Right lobe of liver (tissue), 6 donors: ENCODE results near the gene TMEM240. TPM values are rescaled to one million over a fixed set of nuclear protein-coding genes. Genes with fewer than 3 reads are reported as not detected.

Experiments used
- ATAC-seq, 4 donors: fragments of 200-7000 bp; cut with Tn5 transposase; one replicate each; pipeline ENCODE4 v1.9.1; 2020; ENCODE audit warnings: mild to moderate bottlenecking in 4 of 4, moderate library complexity in 4 of 4
- DNase-seq, 3 donors: peaks; one replicate each; pipeline ENCODE4 v3.0.0-alpha.2; 2020
- H3K27ac ChIP-seq, 3 donors: fragments of 200-600 bp; one replicate each; pipeline ENCODE4 v1.8.0; 2022
- H3K27me3 ChIP-seq, 2 donors: fragments of 200-600 bp; one replicate each; pipeline ENCODE4 v1.8.0; 2022
- H3K36me3 ChIP-seq, 4 donors: fragments of 200-600 bp; sonication (generic) in 1 of 4; one replicate each; pipeline versions ENCODE4 v1.5.1 to v1.8.0; 2017 to 2022; ENCODE audit warnings: control low read depth in 1 of 4
- H3K4me1 ChIP-seq, 4 donors: fragments of 200-600 bp; sonication (generic) in 1 of 4; one replicate each; pipeline versions ENCODE4 v1.5.1 to v1.8.0; 2017 to 2022; ENCODE audit warnings: control low read depth in 1 of 4
- H3K4me3 ChIP-seq, 3 donors: fragments of 200-600 bp; one replicate each; pipeline ENCODE4 v1.8.0; 2022
- H3K9me3 ChIP-seq, 4 donors: fragments of 200-600 bp; sonication (generic) in 1 of 4; one replicate each; pipeline versions ENCODE4 v1.5.1 to v1.8.0; 2017 to 2022; ENCODE audit warnings: control low read depth in 1 of 4
- POLR2A ChIP-seq: fragments of 450-650 bp; IDR thresholded peaks from one replicate; pipeline ENCODE4 v1.6.1; 2017; ENCODE audit warnings: antibody characterized with exemption, mild to moderate bottlenecking
- WGBS: methylation state at CpG from one replicate; pipeline ENCODE4 v1.1.6; 2018; ENCODE audit warnings: low coverage, low lambda C conversion rate; ENCODE audit not compliant: insufficient coverage; ENCODE audit errors: missing lambda C conversion rate; 5-methylcytosine and 5-hydroxymethylcytosine counted together
- intact Hi-C, 2 donors: fragments of 100-400 bp; cut with DNase I; formaldehyde crosslinking; loops; one replicate each; pipeline versions ENCODE4 v1.11.2 to v1.14.1; 2022
- total RNA-seq, 6 experiments: library from RNA; depleted of rRNA in 2 of 6; stranded (reverse); fragments of >200 nt in 2 of 6; fragmentation: NEBNext Ultra II Directional in 3 of 6; extraction: Animal tissue kit (Norgen Biotek cat#: 25700) in 3 of 6; gene quantifications; one replicate each; pipeline versions ENCODE4 v1.1.0 to v1.2.4, GENCODE V29; 2016 to 2023
- TF ChIP-seq, protein P1 (sequence below), 4 donors: fragments of 200-600 bp in 3 of 4; fragments of 450-650 bp in 1 of 4; IDR thresholded peaks; one replicate each; pipeline versions ENCODE4 v1.5.1 to v1.8.0; 2016 to 2022; ENCODE audit warnings: antibody characterized with exemption in 4 of 4, mild to moderate bottlenecking in 2 of 4
- donor health status: DM: no; HTN: yes; CAD: no.
- donor health status: DM: no; HTN: no; CAD: no.
- donor health status: DM: no; HTN: no; CAD: no.
- donor health status: DM: no; HTN: yes; CAD: no.
- donor health status: DM: no; HTN: yes; CAD: no.

The TMEM240 gene
- total RNA-seq, 6 experiments from 2014 or later, result 0.40 TPM; not detected in 5

DNA sequence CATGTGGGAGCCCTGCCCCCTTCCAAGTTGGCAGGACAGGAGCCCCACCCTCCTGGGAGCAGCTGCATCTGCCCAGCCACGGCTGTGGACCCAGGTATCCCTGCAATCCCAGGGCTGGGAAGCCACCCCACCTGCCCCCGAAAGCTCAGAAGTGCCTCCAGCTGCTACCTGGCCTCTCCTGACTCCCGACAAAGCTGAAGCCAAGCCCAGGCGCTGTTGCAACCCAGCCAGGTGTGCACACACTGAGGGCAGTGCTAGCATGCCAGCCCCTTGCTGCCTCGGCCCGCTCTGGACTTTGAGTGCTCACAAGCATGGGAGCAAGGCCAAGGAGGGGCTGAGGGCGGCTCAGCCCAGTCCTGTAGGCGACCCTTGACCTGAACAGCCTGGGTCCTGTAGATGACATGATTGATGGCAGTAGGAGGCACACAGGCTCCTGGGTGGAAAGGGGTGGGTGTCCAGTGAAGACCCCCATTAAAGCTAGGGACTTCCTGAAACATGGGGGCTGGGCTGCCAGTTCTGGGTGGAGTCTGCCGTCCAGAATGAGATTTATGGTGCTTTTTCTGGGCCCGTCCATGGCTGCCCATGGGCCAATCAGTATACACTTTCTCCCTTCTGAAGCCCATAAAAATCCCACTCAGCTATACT lies 37.1 kb upstream of the TMEM240 start:
- peaks cover 0 to 18% (median 4%) of the 10 kb centered on the region in 4 donors for H3K4me1 ChIP-seq
- no peak overlapping the region for H3K27ac ChIP-seq
- DNase-seq, result no peak
- no peaks in the 10 kb centered on the region for H3K9me3 ChIP-seq
- no peak for ATAC-seq
- H3K36me3 ChIP-seq, result no peaks in the 10 kb centered on the region
- no peaks in the 10 kb centered on the region for H3K27me3 ChIP-seq
- TF ChIP-seq, protein P1, sequence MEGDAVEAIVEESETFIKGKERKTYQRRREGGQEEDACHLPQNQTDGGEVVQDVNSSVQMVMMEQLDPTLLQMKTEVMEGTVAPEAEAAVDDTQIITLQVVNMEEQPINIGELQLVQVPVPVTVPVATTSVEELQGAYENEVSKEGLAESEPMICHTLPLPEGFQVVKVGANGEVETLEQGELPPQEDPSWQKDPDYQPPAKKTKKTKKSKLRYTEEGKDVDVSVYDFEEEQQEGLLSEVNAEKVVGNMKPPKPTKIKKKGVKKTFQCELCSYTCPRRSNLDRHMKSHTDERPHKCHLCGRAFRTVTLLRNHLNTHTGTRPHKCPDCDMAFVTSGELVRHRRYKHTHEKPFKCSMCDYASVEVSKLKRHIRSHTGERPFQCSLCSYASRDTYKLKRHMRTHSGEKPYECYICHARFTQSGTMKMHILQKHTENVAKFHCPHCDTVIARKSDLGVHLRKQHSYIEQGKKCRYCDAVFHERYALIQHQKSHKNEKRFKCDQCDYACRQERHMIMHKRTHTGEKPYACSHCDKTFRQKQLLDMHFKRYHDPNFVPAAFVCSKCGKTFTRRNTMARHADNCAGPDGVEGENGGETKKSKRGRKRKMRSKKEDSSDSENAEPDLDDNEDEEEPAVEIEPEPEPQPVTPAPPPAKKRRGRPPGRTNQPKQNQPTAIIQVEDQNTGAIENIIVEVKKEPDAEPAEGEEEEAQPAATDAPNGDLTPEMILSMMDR (IDR thresholded peaks at IDR 0.05), result no peak
- no peak for TF ChIP-seq POLR2A
- H3K4me3 ChIP-seq, result no peak overlapping the region
- intact Hi-C loops, result no loop called here
- 26% methylated on average over 4 of the region's 10 CpGs for WGBS

DNA sequence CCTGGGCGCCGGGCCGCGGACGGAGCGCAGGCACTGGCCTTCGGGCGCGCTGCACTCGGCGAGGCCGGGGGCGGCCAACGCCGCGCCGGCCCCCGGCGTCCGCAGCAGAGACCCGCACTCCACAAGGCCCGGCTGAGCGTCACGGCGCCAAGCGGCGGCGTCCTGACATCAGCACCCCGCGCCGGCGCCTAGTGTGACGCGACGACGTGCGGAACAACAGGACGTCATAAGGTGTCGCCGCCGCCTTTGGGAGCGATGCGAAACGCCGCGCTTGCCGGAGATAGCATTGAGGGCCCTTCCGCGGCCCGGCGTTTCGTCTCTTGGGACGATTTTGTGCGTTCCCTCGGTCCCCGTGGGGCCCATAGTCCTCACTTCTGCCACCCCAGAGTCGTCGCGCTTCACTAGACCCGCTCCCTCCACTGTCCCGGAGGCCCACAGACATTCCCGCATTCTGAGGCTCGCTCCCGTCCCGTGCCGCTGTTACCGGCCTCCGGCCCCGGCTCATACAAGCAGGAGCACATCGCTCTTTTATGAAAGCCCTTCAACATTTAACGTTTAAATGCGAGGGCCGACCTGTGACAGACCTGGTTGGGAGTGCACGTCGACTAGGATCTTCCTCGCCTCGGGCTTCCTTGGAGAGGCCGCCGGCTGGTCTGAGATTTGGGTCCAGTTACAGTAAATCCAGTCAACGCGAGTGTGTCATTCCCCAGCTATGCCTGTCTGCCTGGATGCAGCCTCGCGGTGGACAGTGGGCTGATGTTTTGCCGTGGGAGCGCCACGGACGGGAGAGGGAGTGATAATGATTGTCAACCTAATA lies 34.5 kb upstream of the TMEM240 start, which contains the start of gene SSU72:
Gene SSU72, minus strand, starts transcription at position 143 of the 817 bp plus-strand sequence. CDS start 306 bp downstream, outside the sequence.
- Histone ChIP-seq H3K27me3 (no peaks in the 10 kb centered on the region), H3K9me3 (no peaks in the 10 kb centered on the region), H3K36me3 (no peaks in the 10 kb centered on the region), H3K4me1 (peaks cover 0 to 20% (median 4%) of the 10 kb centered on the region in 4 donors), H3K27ac (peak within 1 kb of the TSS; percentile 91 to 93 (median 92)), H3K4me3 (peak within 1 kb of the TSS; percentile 82 to 100 (median 97))
- 0% methylated on average over 14 of the region's 87 CpGs for WGBS
- intact Hi-C loops, result no loop called here
- ATAC-seq, result peak; percentile 85 to 90 (median 88)
- TF ChIP-seq, protein P1 (IDR thresholded peaks at IDR 0.05), result no peak
- peak; percentile 85 for TF ChIP-seq POLR2A
- DNase-seq, result peak; percentile 92 to 93 (median 93)

DNA sequence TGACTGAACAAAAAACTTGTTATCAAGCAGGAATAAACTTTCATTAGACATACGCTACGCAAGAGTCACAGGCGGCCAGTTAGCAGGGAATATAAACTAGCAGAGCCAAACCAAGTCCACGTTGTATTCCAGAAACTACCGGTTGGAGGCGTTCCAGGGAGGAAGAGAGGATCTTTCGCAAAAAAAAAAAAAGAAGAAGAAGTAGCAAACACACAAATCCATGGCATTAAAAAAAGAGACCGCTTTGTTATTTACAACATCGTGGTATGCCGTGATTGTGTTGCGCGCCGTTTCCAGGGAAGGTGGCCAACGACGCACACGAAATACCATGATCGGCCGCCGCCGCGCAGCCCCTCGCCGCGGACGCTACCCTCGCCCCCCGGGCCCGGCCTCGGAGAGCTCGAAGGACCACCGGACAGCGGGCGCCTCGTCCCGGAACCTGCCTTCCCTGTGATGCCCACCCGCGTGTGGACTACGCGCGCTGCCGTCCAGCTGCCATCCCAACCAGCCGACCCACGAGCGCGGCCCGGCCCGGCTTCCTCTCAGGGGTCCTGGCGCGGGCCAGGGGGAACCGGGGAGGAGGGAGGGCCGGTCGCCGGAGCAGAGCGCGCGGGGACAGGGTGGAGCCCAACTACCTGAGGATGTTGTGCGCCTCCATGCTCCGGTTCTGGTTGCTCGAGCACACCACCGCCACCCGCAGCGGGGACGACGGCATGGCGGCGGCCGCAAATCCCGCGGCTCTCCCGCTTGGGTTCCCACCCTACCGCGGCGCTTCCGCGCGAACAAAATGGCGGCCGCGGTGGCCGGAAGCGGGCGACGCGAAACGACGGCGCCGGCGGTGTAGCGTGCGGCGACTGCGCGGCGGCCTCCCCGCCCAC lies 33.7 kb upstream of the TMEM240 start:
- ATAC-seq (peak; percentile 61 to 73 (median 70)), DNase-seq (peak; percentile 61 to 74 (median 73))
- peak overlapping the region; percentile 82 to 100 (median 97) for H3K4me3 ChIP-seq
- peaks cover 0 to 20% (median 4%) of the 10 kb centered on the region in 4 donors for H3K4me1 ChIP-seq
- no peaks in the 10 kb centered on the region for H3K36me3 ChIP-seq
- no peak for TF ChIP-seq POLR2A
- TF ChIP-seq, protein P1 (IDR thresholded peaks at IDR 0.05), result peak in 1 of 4 donors; percentile 7
- no peaks in the 10 kb centered on the region for H3K9me3 ChIP-seq
- intact Hi-C loops, result no loop called here
- H3K27ac ChIP-seq, result peak overlapping the region; percentile 91 to 93 (median 92)
- 0% methylated on average over 10 of the region's 96 CpGs for WGBS
- no peaks in the 10 kb centered on the region for H3K27me3 ChIP-seq

DNA sequence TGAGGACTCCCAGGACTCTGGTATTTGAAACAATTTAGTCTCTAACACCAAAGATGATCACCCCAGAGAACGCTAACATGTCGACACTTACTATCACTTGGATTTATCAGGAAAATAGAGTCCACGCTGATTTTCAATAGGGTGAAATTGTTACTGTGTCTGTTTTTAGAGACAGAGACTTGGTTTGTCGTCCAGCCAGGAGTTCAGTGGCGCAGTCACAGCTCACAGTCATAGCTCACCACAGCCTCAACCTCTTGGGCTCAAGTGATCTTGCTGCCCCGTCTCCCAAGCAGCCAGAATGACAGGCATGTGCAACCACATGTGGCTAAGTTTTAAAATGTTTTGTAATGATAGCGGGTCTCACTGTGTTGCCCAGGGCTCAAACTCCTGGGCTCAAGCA lies 28.9 kb upstream of the TMEM240 start:
- 85% methylated on average over 5 of the region's 7 CpGs for WGBS
- H3K9me3 ChIP-seq, result no peaks in the 10 kb centered on the region
- no peak overlapping the region for H3K4me3 ChIP-seq
- H3K27ac ChIP-seq, result no peak overlapping the region
- H3K36me3 ChIP-seq, result peaks cover 0 to 4% (median 2%) of the 10 kb centered on the region in 4 donors
- H3K27me3 ChIP-seq, result no peaks in the 10 kb centered on the region
- intact Hi-C loops, result no loop called here
- DNase-seq (no peak), ATAC-seq (no peak)
- H3K4me1 ChIP-seq, result peaks cover 0 to 25% (median 4%) of the 10 kb centered on the region in 4 donors
- TF ChIP-seq, protein P1 (IDR thresholded peaks at IDR 0.05), result no peak
- TF ChIP-seq POLR2A, result no peak
